ENCODE data around the gene PDZD2.

PDZD2 gene

DNA sequence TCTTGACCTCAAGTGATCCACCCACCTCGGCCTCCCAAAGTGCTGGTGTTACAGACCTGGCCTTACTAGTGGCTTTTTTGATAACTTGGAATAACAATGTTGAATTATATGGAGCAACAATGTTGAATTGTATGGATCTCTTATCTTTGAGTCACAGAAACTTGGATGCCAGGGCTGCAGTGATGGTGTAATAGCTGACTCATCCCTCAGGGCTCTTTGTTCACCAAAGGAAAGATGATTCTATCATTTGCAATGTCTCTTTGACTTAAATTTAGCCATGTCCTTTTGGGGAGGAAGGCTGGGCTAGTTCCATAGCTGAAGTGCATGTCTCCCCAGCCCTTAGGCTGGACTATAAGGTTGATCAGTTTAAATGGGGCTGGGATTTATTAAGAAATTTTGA, 172.3 kb downstream of the PDZD2 start:
- in situ Hi-C loops (cut with MboI; ENCODE audit: low sequenced_read_pairs): no loop called here

DNA sequence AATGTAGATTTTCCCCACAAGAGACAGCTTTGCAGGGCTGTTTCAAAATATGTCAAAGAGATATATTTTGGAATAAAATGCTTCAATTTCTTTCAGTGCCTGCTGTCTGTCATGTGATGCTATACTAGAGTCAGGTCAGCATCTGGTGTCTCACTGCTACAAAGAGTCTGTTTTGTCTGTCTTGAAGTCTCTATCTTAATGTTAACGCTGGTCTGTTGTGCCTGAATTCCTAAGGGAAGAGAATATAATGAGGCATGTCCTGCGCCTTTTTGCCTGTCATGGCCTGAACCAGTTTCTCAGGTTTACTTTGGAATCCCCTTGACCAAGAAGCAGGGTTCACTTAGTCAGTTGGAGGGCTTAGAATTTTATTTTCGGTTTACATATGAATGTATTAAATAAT, 176.4 kb downstream of the PDZD2 start:
- in situ Hi-C loops (cut with MboI; ENCODE audit: low sequenced_read_pairs): no loop called here

DNA sequence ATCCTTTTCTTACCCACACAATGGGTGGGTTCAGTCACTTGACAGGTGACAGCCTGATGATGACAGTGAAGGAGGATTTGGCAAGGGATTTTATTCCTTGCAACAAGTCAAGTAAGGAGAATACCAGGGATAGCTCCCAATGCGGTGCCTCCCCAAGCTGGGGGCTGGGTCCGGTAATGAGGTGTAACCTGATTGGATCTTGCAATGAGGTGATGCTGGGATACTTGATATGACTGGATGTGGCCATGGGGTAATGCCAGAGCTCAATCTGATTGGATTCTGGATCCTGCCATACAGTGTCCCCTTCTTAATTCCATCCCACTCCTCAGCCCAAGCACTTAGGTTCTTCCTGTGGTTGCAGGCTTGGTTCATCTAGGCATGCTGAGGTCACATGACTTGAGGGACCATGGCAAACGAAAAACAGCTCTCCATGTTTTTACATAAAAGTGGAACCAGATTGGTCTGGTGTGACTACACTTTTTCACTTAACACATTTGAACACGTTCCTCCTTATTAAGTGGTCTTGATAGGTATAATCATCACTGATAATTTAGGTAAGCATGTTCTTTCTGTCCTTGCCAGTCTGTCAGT, 181.1 kb downstream of the PDZD2 start:
- in situ Hi-C loops (cut with MboI; ENCODE audit: low sequenced_read_pairs): no loop called here

DNA sequence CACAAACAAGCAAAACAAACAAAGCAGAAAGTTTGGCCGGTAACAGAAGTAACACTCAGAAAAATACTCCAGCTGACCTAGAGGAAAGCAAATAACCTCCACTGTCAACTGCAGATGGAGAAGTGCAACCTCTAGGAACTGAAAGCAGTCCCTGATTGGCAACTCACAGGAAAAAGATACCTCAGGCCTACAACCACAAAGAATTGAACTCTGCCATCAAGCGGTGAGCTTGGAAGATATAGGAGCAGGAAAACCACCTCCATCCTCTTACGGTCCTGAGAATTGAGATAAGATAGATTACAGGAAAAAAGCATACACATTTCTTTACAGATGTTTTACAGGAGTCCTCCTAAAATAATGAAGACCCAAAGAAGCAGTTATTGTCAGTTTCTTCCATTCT, 184.5 kb downstream of the PDZD2 start:
- in situ Hi-C loops (cut with MboI; ENCODE audit: low sequenced_read_pairs): no loop called here

DNA sequence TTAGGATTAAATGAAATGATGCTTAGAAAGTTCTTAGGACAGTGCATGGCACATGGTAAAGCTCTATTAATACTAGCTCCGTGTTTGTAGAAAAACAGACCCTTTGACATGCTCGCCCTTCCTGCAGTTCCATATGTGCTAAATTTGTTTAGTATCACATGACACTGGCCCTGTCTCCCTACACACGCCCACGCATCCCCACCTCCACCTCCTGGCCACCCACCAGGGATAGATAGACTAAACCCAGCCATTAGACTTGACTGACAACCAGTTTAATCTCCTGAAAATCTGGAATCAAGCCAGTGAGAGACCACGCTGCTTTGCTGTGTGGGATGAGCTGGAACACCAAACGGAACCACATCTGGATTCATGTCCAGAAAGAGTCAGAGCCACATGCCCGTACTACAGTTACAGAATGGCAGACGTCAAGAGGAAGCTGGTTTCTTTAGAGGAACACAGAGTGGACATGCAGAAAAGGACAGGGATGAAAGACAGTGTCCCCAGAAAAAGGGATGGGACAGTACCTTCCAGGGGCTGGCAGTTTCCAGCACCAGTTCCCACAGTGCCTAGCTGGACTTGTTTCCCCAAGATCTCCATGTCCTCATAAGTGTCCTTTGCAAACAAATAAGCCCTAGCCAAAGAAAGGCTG, 186.1 kb downstream of the PDZD2 start:
- in situ Hi-C loops (cut with MboI; ENCODE audit: low sequenced_read_pairs): no loop called here

DNA sequence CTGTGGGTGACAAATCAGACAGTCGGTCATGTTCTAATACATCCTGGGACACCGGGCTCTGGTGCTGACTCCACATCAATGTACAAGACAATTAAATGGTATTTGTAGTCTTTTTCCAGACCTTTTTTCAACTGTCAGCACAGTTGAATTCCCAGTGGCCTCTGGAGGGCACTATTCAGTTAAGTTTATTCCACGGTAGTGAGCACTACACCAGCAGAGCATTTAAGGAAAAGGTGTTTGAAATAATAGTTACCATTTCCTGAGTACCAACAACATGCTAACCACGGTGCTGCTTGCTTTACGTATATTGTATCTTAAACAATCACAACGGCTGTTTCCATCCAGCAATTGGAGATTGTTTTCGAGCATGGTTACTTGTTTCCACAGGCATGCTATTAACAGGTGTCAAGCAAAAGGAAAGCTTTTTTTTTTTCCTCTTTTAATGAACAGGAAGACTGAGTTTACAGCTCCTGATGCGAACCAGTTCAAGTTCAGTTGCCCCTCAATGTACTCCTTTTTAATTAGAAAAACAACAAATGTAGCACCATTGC, 186.7 kb downstream of the PDZD2 start:
- in situ Hi-C loops (cut with MboI; ENCODE audit: low sequenced_read_pairs): no loop called here

DNA sequence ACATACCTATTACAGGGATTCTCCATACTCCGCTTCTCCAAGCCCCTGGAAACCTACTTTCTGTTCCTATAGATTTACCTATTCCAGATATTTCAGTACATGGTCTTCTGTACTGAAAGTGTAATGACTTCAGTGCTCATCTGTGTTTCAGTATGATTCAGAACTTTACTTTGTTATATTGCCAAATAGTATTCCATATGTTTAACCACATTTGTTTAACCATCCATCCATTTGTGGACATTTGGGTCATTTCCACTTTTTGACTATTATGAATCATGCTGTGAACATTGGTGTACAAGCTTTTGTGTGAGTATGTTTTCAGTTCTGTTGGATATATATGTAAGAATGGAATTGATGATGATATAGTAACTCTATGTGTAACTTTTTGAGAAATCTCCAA, 188.9 kb downstream of the PDZD2 start:
- in situ Hi-C loops (cut with MboI; ENCODE audit: low sequenced_read_pairs): no loop called here

DNA sequence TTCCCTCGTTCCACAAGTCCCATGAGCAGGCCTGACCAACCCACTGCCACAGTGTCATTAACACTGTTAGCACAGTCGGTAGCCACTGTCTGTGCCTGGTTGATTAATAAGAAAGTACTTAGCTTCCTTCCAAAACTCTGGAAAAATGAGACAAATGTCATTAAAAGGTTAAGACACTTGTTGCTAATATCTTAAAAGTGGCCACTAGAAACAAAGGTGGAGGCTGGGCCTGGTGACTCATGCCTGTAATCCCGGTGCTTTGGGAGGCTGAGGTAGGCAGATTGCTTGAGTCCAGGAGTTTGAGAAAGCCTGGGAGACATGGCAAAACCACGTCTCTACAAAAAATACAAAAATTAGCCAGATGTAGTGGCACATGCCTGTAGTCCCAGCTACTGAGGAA, 194.0 kb downstream of the PDZD2 start:
- in situ Hi-C loops (cut with MboI; ENCODE audit: low sequenced_read_pairs): no loop called here

DNA sequence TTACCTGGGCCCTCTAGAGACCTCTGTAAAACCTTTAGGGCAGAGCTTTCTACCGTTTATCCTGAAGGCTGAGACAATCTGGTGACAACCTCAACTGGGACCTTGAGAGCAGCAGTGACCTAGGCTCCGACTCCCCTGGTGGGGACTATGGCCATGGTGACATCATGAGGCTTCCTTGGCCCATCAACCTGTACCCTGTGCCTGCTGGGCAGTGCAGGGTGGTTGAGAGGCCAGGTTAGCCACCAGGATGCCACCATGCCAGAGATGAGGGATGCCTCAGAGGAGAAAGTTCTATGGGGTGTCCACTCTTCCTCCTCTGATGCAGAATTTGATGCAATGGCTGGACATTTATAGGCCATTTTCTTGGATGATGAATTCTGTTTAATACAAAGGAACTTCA, 194.8 kb downstream of the PDZD2 start:
- in situ Hi-C loops (cut with MboI; ENCODE audit: low sequenced_read_pairs): no loop called here

DNA sequence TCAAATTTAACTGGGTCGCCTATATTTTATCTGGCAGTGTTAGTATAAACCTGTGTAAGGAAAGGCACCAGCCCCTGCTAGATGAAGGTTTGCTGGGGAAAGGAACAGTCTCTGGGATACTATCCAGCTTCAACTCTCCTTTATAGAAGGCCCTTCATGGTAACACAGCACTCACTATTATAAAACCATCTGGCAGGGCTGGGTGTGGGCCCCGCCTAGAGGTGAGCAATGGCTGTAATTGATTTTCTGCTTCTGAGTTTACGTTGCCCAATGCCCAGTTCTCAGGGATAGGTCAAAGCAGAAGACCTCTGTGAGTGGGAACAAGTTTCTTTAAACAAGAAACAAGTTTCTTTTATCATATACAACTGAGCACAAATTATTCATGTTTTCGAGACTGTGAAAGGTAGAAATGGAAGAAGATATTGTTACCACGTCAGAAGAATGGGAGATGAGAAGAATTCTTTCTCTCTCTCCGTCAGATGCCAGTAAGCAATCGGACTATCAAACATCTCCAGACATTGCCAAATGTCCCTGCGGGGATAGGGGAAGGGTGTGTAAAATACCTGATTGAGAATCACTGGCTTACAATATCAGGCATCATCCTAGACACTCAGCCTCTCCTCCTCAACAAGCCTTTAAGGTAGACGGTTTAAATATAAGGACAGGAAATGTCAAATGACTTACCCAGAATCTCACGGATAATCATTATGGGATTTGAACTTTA, 205.9 kb downstream of the PDZD2 start:
- in situ Hi-C loops (cut with MboI; ENCODE audit: low sequenced_read_pairs): no loop called here

DNA sequence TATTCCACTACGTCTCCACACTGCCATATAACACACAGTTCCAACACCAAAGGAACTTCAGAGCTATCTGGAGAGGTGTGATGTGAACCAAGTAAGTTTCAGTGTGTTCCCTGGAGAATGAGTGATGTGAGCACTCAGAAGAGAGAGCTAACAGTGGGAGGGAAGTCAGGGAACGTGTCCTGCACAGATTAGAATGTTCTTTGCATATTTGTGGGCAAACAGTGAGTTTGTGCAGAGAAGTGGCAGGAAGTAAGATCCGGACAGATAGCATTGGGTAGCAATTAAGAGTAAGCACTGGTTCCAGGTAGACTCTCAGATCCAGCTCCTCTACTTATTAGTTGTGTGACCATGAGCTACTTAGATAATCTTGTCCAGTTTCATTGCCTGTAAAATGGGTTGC, 206.4 kb downstream of the PDZD2 start:
- in situ Hi-C loops (cut with MboI; ENCODE audit: low sequenced_read_pairs): no loop called here

DNA sequence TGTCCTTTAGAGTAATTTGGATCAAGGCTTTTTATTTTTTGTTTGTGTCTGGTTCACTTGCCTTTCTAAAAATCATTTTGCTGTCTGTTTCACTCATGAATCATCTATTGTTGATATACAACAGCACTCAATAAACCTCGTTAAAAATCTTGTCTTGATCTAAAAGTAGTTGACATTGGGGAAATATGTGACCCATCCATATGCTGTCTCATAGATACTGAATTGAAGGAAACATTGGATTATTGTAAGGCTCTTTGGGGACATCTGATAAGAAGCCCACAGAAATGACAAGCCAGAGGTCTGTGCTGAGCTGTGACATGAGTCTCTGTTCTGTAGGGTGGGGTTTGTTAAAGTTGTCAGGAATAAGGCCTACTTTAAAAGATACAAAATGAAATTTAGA, 208.0 kb downstream of the PDZD2 start:
- in situ Hi-C loops (cut with MboI; ENCODE audit: low sequenced_read_pairs): no loop called here

DNA sequence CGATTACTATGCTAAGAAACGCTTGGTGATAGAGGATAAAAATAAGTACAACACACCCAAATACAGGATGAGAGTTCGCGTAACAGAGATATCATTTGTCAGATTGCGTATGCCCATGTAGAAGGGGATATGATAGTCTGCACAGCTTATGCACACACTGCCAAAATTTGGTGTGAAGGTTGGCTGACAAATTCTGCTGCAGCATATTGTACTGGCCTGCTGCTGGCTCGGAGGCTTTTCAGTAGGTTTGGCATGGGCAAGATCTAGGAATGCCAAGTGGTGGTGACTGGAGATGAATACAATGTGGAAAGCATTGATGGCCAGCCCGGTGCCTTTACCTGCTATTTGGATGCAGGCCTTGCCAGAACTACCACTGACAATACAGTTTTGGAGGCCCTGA, 208.4 kb downstream of the PDZD2 start:
- in situ Hi-C loops (cut with MboI; ENCODE audit: low sequenced_read_pairs): no loop called here

DNA sequence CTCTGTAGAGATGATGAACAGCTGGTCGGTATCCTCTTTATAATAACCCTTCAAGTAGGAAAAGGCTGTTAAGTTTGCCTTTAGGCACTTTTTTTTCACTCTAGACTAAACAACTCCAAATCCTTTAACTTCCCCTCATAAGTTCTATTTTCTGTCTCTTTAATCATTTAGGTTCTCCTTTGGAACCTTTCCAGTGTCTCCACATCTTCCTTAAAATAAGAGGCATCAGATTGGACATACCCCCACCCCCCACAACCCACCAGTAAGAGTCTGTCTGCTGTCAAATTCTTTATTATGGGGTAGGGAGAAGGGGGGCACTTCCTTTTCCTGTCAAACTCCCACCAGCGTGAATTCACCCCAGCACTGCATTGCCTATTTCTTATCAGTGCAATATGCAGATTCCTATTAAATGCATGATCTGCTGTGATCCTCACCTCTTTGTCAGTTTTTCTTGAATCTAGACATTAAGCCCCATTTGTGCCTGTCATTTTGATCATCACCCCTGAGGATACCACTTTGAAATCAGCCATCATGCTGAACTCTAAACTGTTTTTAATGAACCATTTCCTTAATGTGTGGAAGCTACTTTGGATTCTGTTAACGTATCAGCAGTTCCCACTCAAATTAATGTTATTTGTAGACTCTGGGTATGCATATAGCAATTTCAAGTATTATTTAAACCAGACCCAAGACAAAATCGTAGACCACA, 212.2 kb downstream of the PDZD2 start:
- in situ Hi-C loops (cut with MboI; ENCODE audit: low sequenced_read_pairs): no loop called here

DNA sequence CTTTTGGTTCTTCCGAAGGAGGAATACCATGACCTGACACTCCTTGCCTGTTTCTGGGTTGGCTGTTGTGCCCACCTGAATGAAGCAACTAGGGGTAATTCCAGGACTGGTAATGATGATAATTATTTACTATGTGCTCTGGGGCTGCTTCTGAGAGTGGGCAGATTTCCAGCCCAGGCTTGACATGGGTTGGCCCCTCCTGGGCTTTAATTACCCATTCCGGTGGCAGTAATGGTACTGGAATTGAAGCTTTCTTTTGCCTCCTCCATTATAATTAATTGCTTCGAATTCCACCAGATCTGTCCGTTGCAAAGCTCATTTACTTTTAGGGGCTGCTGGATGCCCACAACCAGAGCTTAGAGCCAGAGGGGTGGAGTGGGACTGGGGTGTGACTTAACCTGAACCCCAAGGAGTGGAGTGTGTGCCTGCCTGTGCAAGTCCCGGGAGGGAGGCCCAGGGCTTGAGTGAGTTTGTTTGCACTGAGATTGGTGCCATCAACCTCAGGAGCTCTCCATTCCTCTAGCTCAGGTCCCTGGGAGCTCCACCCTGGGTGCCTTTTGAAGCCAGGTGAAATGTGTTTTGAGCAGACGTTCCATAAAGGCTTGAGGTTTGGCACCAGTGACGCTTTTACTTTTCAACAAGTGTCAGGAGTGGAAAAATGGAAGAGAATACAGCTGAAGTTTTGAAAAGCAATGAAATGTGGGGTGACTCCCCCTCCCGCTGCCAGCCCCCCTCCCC, 214.6 kb downstream of the PDZD2 start:
- in situ Hi-C loops (cut with MboI; ENCODE audit: low sequenced_read_pairs): no loop called here

DNA sequence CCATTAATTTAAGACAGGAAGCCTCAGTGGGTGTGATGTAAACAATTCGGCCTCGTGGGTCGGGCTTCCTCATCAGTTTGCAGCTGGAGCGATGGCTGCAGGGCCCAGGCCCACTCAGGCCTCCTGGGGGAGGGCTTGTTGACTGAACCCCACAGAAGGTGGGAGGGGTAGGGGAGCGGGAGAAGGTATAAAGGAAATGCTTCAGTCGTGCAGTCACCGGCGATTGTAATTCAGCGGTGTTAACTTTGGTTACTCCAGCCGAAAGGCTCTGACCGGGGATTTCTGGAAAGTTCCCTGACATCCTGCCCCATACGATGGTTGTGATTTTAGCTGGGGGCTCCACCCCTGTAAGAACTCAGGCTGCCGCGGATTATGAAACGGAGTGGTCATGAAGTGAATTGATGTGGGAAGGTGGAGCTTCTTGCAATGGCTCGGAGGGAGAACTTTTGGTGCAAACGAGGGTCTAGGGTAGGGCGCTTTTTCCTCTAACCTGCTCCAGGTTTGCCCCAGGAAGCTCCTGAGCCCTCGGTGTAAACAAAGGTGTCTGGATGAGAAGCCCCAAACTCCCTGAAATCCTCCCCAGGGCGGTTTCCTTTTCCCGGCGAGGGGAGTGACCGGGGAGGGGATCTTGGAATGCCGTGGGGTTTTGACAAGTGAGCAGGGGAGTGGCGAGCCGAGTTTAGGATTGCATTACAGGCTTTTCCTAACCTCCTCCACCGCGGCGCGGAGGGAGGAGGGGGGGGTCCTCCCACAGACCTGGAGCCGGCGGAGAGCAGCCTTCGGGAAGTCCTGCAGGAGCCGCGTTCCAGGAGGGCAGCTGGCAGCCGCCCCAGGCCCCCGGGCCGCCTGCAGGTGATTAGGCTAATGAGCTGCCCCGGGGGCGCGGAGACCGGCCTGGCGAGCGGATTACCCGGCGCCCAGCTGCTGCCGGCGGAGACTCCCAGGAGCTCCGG, 215.5 kb downstream of the PDZD2 start:
- in situ Hi-C loops (cut with MboI; ENCODE audit: low sequenced_read_pairs): no loop called here

DNA sequence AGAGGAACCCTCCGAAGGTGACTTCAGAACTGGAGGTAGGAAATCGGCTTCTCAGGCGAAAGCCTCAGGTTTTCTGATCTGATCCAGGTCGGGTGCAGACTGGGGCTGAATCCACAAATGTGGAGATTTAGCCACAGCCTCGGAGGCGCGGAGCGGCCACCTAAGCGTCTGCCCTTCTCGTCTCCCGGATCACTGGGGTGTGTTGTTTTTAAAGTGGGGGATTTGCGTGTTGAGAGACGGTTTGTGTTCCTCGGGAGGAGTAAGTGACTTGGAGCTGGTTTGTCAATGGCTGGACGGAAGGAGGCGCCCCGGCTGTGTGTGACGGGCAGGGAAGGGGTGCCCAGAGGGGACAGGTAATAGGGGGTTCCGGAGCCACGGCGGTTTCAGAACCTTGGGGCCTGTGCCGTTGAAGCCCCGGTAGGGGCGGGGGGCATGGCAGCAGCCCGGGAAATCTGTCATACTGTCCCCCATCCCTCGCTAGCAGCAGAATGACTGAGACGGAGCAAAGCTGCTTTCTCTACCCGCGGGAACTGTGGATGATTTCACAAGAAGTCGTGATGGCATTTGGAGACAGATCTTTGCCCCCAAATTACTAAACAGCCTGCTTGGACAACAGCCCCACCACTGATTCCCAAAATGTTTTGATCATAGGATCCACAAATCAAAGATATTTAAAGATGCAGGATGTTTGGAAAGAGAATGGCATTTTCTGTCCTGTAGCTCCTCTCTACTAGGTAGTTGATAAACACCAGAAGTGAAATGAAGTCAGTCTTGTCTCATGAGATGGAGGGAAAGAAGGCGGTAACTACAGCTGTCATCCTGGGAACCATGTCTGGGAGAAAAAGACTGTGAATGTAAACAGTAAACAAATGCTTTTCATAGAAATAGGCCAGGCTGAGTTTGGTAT, 216.5 kb downstream of the PDZD2 start:
- in situ Hi-C loops (cut with MboI; ENCODE audit: low sequenced_read_pairs): no loop called here

DNA sequence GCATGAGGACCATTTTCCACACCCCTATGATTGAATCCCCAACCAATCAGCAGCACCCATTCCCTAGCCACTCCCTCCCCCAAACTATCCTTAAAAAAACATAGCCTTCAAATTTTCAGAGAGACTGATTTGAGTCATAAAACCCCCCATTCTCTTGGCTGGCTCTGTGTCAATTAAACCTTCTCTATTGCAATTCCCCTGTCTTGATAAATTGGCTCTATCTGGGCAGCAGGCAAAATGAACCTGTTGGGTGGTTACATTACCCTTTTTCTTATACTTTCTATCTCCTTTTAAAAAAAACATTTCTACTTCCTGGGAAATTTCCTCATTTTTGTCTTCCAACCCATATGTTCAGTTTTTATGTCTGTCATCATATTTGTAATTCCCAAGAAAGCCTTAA, 220.2 kb downstream of the PDZD2 start:
- in situ Hi-C loops (cut with MboI; ENCODE audit: low sequenced_read_pairs): no loop called here

DNA sequence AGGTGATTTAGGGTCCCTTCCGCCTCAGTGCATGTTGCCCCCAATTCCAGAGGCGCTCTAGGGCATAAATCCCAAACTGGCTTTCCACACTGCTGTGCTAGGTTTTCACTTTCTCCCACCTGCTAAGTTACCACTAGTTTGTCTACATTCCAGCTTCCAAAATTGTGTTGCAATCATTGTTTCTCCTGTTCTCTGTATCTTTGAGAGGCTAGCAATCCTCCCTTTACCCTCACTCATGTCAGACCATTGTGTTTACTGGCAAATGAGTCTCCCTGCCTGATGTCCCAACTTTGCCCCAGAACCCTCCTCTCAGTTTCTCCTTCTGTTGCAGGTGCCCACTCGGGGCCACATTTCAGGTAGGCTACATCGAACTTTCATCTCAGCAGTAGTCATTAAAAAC, 221.3 kb downstream of the PDZD2 start:
- in situ Hi-C loops (cut with MboI; ENCODE audit: low sequenced_read_pairs): no loop called here

Measured in hTERT RPE-1 (cell line).